ENCODE measurements around the gene CYB561D1. TPM values are rescaled to one million over a fixed set of nuclear protein-coding genes. Genes with fewer than 3 reads are reported as not detected.

The CYB561D1 gene
- total RNA-seq, 4 donors from 2014 or later = 11.3 to 22.7 (median 17.8) TPM

DNA sequence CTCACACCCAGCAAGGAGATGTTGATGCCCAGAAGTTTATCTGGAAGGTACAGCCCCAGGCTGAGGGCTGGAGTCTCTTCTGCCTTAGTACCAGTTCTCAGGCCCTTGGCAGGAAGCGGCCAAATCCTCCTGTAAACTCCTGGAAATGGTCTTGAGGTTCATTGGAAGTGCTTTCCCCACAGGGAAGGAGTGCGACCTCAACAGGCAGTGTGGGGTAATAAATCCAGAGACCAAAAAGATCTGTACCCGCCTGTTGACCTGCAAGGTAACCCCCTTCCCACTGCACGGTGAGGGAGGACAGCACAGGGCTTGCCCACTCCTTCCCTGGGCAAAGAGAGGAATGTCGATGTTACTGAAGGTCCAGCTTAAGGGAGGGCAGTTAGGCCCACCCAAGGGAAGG lies 5.7 kb upstream of the CYB561D1 start:
- TF ChIP-seq POLR2A (IDR thresholded peaks at IDR 0.05) (no peak), CTCF (IDR thresholded peaks at IDR 0.05) (no peak)
- intact Hi-C loops (cut with DNase I; ENCODE audit: low total_unique reads) = no loop called here

GRCh38 chr1:109488696-109489095 lies 5.2 kb upstream of the CYB561D1 start:
- no peak for DNase-seq (ENCODE audit: low spot score in 2 of 2)
- H3K4me3 ChIP-seq (ENCODE audit: low read depth, poor library complexity, severe bottlenecking) = no peak overlapping the region
- WGBS, 2 donors = 90 to 93% methylated on average over 12 of the region's 12 CpGs
- intact Hi-C loops (cut with DNase I; ENCODE audit: low total_unique reads) = no loop called here
- TF ChIP-seq POLR2A (IDR thresholded peaks at IDR 0.05) = no peak

More for the DNA sequence above, 5.7 kb upstream of the CYB561D1 start:
- no peak overlapping the region for H3K4me3 ChIP-seq (ENCODE audit: low read depth, poor library complexity, severe bottlenecking)
- WGBS, 2 donors = 77 to 87% methylated on average over 5 of the region's 5 CpGs
- DNase-seq (ENCODE audit: low spot score in 2 of 2) = no peak

DNA sequence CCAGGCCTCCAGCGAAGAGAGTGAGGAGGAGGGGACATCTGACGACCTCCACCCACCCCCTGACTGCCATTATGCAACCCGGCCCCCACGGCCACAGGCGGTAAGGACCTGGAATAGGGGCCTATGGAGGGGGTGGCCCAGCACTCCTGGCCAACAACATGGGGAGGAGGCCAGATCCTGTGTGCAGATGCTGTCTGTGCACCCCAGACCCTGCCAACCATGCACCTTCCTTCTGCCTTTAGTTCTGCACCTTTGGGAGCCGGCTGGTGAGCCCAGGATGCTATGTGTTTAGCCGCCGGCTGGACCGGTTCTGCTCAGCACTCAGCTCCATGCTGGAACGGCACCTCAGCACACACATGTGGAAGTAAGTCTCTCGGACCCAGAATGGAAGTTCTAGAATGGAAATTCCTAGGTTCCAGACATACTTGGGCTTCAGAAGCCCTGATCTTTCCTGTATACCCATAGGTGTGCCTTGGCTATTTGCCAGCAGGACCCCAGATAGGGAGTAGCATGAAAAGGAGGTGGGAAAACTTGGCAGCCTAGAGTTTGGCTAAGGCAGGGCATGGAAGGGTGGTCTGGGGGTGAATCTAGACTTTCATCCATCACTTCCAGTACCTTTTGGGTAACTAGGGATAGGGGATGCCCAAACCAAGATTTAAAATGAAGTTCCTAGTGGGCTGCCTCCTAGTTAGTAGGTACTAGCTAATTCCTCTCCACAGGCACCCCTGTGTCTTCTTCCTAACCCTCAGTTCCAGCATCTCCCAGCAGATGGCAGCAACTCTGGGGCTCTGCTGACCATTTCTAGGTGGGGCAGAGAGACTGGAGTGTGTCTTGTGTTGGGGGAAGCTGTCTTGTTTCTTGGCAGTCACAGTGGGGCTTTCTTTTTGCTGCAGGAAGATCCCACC lies 3.6 kb upstream of the CYB561D1 start:
- intact Hi-C loops (cut with DNase I; ENCODE audit: low total_unique reads) = no loop called here
- peak; percentile 54 to 93 for DNase-seq (ENCODE audit: low spot score in 2 of 2)

DNA sequence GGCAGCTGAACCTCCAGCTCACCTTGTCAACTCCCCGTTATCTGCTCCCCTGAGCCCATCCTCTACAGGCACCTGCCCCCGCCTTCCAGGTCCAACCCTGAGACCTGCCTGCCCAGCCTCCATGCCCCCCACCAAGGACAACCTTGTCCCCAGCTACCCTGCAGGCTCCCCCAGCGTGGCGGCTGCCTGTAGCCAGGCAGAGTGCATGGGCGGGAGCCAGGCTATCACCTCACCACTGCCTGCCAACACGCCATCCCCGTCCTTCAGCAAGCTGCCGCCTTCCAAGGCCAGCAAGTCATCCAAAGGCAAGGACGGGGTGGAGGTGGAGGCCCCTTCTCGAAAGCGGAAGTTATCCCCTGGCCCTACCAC lies 3.0 kb upstream of the CYB561D1 start:
- no peak overlapping the region for H3K4me3 ChIP-seq (ENCODE audit: low read depth, poor library complexity, severe bottlenecking)
- 85 to 87% methylated on average over 11 of the region's 11 CpGs for WGBS, 2 donors
- intact Hi-C loops (cut with DNase I; ENCODE audit: low total_unique reads) = no loop called here
- no peak for TF ChIP-seq CTCF (IDR thresholded peaks at IDR 0.05)
- no peak for TF ChIP-seq POLR2A (IDR thresholded peaks at IDR 0.05)
- DNase-seq (ENCODE audit: low spot score in 2 of 2) = no peak

More for the DNA sequence above, 3.6 kb upstream of the CYB561D1 start:
- TF ChIP-seq CTCF (IDR thresholded peaks at IDR 0.05) (no peak), POLR2A (IDR thresholded peaks at IDR 0.05) (no peak)
- no peak overlapping the region for H3K4me3 ChIP-seq (ENCODE audit: low read depth, poor library complexity, severe bottlenecking)
- 84 to 91% methylated on average over 11 of the region's 11 CpGs for WGBS, 2 donors

- intact Hi-C loops (cut with DNase I; ENCODE audit: low total_unique reads) = no loop called here
- no peak overlapping the region for H3K4me3 ChIP-seq (ENCODE audit: low read depth, poor library complexity, severe bottlenecking)
- TF ChIP-seq POLR2A (IDR thresholded peaks at IDR 0.05) (no peak), CTCF (IDR thresholded peaks at IDR 0.05) (no peak)
- WGBS, 2 donors = 90 to 97% methylated on average over 7 to 8 of the region's 8 CpGs
- DNase-seq (ENCODE audit: low spot score in 2 of 2) = no peak
These were observed 2.5 kb upstream of the CYB561D1 start for GRCh38 chr1:109491372-109491771.

- DNase-seq (ENCODE audit: low spot score in 2 of 2) = no peak
- no peak overlapping the region for H3K4me3 ChIP-seq (ENCODE audit: low read depth, poor library complexity, severe bottlenecking)
- intact Hi-C loops (cut with DNase I; ENCODE audit: low total_unique reads) = loop anchor here (2.0 kb wide), 1 partner anchor 40 kb away; no protein-coding TSS in a partner anchor
- TF ChIP-seq POLR2A (IDR thresholded peaks at IDR 0.05) (no peak), CTCF (IDR thresholded peaks at IDR 0.05) (no peak)
- WGBS, 2 donors = 65 to 80% methylated on average over 4 of the region's 4 CpGs
These were observed 1.1 kb upstream of the CYB561D1 start for GRCh38 chr1:109492779-109493178.

All from lower leg skin (tissue), 4 donors.